ENCODE results near the gene B4GALNT1. TPM values are rescaled to one million over a fixed set of nuclear protein-coding genes. Genes with fewer than 3 reads are reported as not detected.

The B4GALNT1 gene
- total and polyA plus RNA-seq, 2 of the 13 experiments (the other 11 are each of a cell fraction or from before 2014, with no cell fraction given) = 4.5 to 5.4 TPM

- no peaks in the 10 kb centered on the region for H3K9me3 ChIP-seq (ENCODE audit: low read length)
- H3K4me3 ChIP-seq (replicated peaks in 1 of 3; ENCODE audit: insufficient read depth in 1 of 3, low read depth in 2 of 3, low read length in 3 of 3) = no peak overlapping the region
- H2AFZ ChIP-seq (ENCODE audit: low read length) = no peak overlapping the region
- no peak overlapping the region for H3K9ac ChIP-seq (ENCODE audit: insufficient read depth, low read depth, low read length)
- H3K36me3 ChIP-seq (replicated peaks in 1 of 2; ENCODE audit: control insufficient read depth in 1 of 2, insufficient read depth in 2 of 2, low read length in 2 of 2) = peaks cover 3 to 25% of the 10 kb centered on the region in 2 experiments
- in situ Hi-C loops (cut with HindIII; ENCODE audit: extremely low pct_ligation_motif_present, low pct_unique_long_range_greater_than_20kb) (loop anchor here (5.0 kb wide), 1 partner anchor 40 kb away; no protein-coding TSS in a partner anchor), intact Hi-C loops (cut with micrococcal nuclease; ENCODE audit: unreplicated experiment) (loop anchor here (5.0 kb wide), 1 partner anchor 155 kb away; the partner anchor contains the start of gene AGAP2)
- peaks cover 9% of the 10 kb centered on the region for H3K79me2 ChIP-seq (ENCODE audit: insufficient read depth, low read length)
- H4K20me1 ChIP-seq (ENCODE audit: insufficient read depth, low read length) = no peaks in the 10 kb centered on the region
- H3K27ac ChIP-seq (ENCODE audit: extremely low read length, insufficient read depth, low read length) = no peak overlapping the region
- BruUV-seq (replicated peaks) = no TSS peak
- H3K27me3 ChIP-seq (ENCODE audit: control insufficient read depth in 1 of 2, insufficient read depth in 2 of 2, low read length in 2 of 2) = no peaks in the 10 kb centered on the region
- H3K4me2 ChIP-seq (ENCODE audit: low read depth, low read length) = no peak overlapping the region
- DNase-seq (ENCODE audit: low spot score) = no peak
- 100% methylated on average over 1 of the region's 1 CpG for WGBS (ENCODE audit: low lambda C conversion rate)
- POLR2A ChIA-PET = interaction anchor here (1.4 to 3.6 kb wide), 3 partner anchors 9 to 162 kb away, joined by 7 to 18 read pairs (median 9); partner anchors contain the start of genes DDIT3, PIP4K2C and TSPAN31
- FAIRE-seq = no peak
- H3K4me1 ChIP-seq (ENCODE audit: insufficient read depth, low read length) = peaks cover 51% of the 10 kb centered on the region
- ATAC-seq = no peak
- CTCF ChIA-PET (ENCODE audit: low intra/inter-chr PET ratio, low total read pairs) = interaction anchor here (1.5 to 3.8 kb wide), 2 partner anchors 39 to 51 kb away, joined by 9 to 53 read pairs; partner anchors contain the start of gene B4GALNT1
- no peak for TF ChIP-seq RAD21 (CRISPR knock-in tag; IDR thresholded peaks at IDR 0.05)
- TF ChIP-seq HOXA7 (CRISPR knock-in tag; IDR thresholded peaks at IDR 0.05) = no peak
- TF ChIP-seq DMAP1 (CRISPR knock-in tag; IDR thresholded peaks at IDR 0.05) = no peak
- TF ChIP-seq CHD2 (IDR thresholded peaks at IDR 0.05; ENCODE audit: low read depth, low read length) = no peak
- no peak for TF ChIP-seq SMARCC2 (IDR thresholded peaks at IDR 0.05)
- TF ChIP-seq SRY (CRISPR knock-in tag; IDR thresholded peaks at IDR 0.05) = no peak
- TF ChIP-seq SUZ12 (IDR thresholded peaks at IDR 0.05; ENCODE audit: low read depth, low read length) = no peak
- TF ChIP-seq, protein P1, sequence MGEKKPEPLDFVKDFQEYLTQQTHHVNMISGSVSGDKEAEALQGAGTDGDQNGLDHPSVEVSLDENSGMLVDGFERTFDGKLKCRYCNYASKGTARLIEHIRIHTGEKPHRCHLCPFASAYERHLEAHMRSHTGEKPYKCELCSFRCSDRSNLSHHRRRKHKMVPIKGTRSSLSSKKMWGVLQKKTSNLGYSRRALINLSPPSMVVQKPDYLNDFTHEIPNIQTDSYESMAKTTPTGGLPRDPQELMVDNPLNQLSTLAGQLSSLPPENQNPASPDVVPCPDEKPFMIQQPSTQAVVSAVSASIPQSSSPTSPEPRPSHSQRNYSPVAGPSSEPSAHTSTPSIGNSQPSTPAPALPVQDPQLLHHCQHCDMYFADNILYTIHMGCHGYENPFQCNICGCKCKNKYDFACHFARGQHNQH (CRISPR knock-in tag; IDR thresholded peaks at IDR 0.05) = no peak
- no peak for TF ChIP-seq ZNF552 (CRISPR knock-in tag; IDR thresholded peaks at IDR 0.05; ENCODE audit: borderline replicate concordance)
- TF ChIP-seq ZNF570 (CRISPR knock-in tag; IDR thresholded peaks at IDR 0.05; ENCODE audit: borderline replicate concordance) = no peak
- no peak for TF ChIP-seq ZNF839 (CRISPR knock-in tag; IDR thresholded peaks at IDR 0.05; ENCODE audit: borderline replicate concordance)
- no peak for TF ChIP-seq ZNF543 (CRISPR knock-in tag; IDR thresholded peaks at IDR 0.05)
- TF ChIP-seq HES4 (CRISPR knock-in tag; IDR thresholded peaks at IDR 0.05; ENCODE audit: borderline replicate concordance) = no peak
- TF ChIP-seq ZNF484 (CRISPR knock-in tag; IDR thresholded peaks at IDR 0.05; ENCODE audit: borderline replicate concordance, low read depth) = no peak
- no peak for TF ChIP-seq ZNF317 (CRISPR knock-in tag; IDR thresholded peaks at IDR 0.05)
Observed at GRCh38 chr12:57582440-57582839, 50.6 kb downstream of the B4GALNT1 start.
